Measurements from ENCODE around the gene ATXN1.

DNA sequence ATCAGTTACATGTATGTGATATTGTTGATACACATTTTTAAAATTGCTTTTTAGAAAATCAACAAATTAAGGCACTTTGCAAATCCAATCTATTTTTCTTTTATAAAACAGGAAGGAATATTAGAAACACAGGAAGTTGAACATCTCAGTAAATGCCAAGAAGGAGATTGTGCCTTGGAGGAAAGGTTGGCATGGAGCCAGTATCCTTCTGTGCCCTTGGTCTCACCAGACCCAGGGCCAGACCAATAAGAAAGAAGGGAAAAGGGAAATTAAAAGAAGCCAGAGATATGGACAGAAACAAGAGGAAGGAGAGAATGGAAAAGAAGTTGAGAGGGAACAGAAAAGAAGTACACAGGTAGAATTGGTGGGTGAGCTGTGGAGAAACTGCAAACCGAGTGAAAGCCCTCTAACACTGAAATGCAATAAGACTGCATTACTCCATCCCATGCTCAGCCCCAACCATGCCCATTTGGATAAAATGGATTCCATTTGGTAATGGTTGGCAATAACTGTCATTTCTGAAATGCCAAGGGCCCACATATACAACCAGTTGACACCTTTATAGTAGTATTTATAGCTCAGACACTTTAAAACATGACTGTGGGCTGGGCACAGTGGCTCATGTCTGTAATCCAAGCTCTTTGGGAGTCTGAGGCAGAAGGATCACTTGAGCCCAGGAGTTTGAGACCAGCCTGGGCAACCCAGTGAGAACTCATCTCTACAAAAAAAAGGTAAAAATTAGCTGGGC lies 389.1 kb downstream of the ATXN1 start:
- no peak for TF ChIP-seq POLR2A (IDR thresholded peaks at IDR 0.05; ENCODE audit: low read length)
- TF ChIP-seq GATA1 (IDR thresholded peaks at IDR 0.05; ENCODE audit: low read depth, low read length), result no peak
